ENCODE results near the gene PNMA6E.

PNMA6E gene

GRCh38 chrX:153347530-153347929 is 53.6 kb downstream of the PNMA6E start:
- DNase-seq, result no peak

Data from NCI-H524 (cell line).